Mesodermal cell (in vitro differentiated cells): ENCODE results near the gene PSMD4.

Experiments used
- H3K27ac ChIP-seq: 2 replicates; pipeline ENCODE4 v1.7.0; 2013; ENCODE audit warnings: mild to moderate bottlenecking, low read depth, low read length, moderate library complexity; ENCODE audit not compliant: severe bottlenecking
- H3K36me3 ChIP-seq: 2 replicates; pipeline ENCODE4 v1.7.1; 2013; ENCODE audit warnings: mild to moderate bottlenecking, low read length, moderate library complexity; ENCODE audit not compliant: control insufficient read depth, insufficient read depth
- H3K4me1 ChIP-seq: one replicate; pipeline ENCODE4 v1.7.1; 2013; ENCODE audit warnings: mild to moderate bottlenecking, low read length; ENCODE audit not compliant: insufficient read depth, control insufficient read depth, poor library complexity, severe bottlenecking
- H3K4me3 ChIP-seq: 2 replicates; pipeline ENCODE4 v1.7.0; 2013; ENCODE audit warnings: low read length, control low read depth, mild to moderate bottlenecking; ENCODE audit not compliant: insufficient read depth, poor library complexity, severe bottlenecking; ENCODE audit errors: extremely low read depth
- H3K9me3 ChIP-seq: 2 replicates; pipeline ENCODE4 v1.7.1; 2013; ENCODE audit warnings: mild to moderate bottlenecking, low read length, moderate library complexity; ENCODE audit not compliant: control insufficient read depth
- WGBS, 2 experiments: methylation state at CpG; one replicate each; pipeline ENCODE4 v1.1.5; 2013; ENCODE audit warnings: missing lambda C conversion rate in 2 of 2; ENCODE audit not compliant: insufficient coverage in 2 of 2; 5-methylcytosine and 5-hydroxymethylcytosine counted together

Gene PSMD4

DNA sequence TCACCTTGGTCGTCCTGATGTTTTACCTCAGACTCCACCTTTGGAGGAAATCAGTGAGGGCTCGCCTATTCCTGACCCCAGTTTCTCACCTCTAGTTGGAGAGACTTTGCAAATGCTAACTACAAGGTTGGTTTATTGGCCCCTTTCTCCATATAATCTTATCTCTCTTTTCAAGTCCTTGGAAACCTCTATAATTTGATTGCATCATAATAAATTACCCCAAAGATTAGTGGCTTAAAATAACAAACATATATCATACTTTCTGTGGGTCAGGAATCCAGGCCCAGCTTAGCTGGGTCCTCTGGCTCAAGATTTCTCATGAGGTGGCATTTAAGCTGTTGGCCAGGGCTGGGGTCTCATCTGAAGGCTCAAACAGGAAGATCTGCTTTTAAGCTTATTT is 12.1 kb upstream of the PSMD4 start:
- 100% methylated on average over 2 of the region's 2 CpGs; no CpG with 5 or more reads in 1 of the 2 experiments for WGBS, 2 experiments
- H3K36me3 ChIP-seq, result peaks cover 97% of the 10 kb centered on the region
- H3K4me3 ChIP-seq, result no peak overlapping the region
- no peak overlapping the region for H3K27ac ChIP-seq
- H3K4me1 ChIP-seq, result no peaks in the 10 kb centered on the region
- H3K9me3 ChIP-seq, result no peaks in the 10 kb centered on the region

DNA sequence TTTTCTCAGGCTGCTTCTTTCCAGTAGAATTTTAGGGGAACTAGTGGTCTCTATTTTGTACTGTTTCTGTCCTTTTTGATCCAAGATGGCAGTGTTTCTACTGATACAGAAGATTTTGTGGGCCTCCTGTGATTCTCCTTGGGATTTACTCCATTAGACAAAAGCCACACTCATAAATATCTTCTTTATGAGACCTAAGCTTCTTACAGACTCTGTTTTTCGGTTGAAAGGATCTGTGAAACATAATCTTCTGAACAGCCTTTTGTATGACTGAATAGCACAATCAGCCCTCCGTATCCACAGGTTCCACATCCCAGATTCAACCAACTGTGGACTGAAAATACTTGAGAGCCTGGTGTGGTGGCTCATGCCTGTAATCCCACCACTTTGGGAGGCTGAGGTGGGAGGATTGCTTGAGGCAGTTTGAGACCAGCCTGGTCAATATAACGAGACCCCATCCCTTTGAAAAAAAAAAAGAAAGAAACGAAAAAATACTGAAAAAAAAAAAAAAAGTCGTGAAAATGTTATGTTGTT is 10.8 kb upstream of the PSMD4 start:
- H3K36me3 ChIP-seq, result peaks cover 97% of the 10 kb centered on the region
- H3K9me3 ChIP-seq, result no peaks in the 10 kb centered on the region
- WGBS, 2 experiments, result 80 to 100% methylated on average over 1 to 2 of the region's 5 CpGs
- no peaks in the 10 kb centered on the region for H3K4me1 ChIP-seq
- no peak overlapping the region for H3K4me3 ChIP-seq
- no peak overlapping the region for H3K27ac ChIP-seq

DNA sequence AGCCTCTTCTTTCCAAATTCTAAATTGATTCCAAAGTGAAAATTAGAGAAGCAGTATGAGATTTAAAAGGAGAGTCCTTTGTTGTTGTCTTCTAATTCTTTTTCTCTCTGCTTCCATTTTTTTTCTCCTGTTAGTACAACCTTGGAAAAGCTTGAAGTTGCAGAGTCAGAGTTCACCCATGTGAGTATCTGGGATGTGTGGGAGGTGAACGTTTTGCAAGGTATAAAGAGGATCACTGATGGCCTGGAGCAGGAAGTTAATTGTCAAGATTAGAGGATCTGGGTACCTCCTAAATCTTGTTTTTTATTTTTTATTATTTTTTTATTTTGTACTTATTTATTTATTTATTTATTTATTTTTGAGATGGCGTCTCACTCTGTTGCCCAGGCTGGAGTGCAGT is 7.7 kb upstream of the PSMD4 start:
- Histone ChIP-seq H3K27ac (no peak overlapping the region), H3K9me3 (no peaks in the 10 kb centered on the region), H3K4me3 (no peak overlapping the region), H3K4me1 (no peaks in the 10 kb centered on the region), H3K36me3 (peaks cover 88% of the 10 kb centered on the region)
- WGBS, 2 experiments, result 95 to 100% methylated on average over 1 to 2 of the region's 2 CpGs

DNA sequence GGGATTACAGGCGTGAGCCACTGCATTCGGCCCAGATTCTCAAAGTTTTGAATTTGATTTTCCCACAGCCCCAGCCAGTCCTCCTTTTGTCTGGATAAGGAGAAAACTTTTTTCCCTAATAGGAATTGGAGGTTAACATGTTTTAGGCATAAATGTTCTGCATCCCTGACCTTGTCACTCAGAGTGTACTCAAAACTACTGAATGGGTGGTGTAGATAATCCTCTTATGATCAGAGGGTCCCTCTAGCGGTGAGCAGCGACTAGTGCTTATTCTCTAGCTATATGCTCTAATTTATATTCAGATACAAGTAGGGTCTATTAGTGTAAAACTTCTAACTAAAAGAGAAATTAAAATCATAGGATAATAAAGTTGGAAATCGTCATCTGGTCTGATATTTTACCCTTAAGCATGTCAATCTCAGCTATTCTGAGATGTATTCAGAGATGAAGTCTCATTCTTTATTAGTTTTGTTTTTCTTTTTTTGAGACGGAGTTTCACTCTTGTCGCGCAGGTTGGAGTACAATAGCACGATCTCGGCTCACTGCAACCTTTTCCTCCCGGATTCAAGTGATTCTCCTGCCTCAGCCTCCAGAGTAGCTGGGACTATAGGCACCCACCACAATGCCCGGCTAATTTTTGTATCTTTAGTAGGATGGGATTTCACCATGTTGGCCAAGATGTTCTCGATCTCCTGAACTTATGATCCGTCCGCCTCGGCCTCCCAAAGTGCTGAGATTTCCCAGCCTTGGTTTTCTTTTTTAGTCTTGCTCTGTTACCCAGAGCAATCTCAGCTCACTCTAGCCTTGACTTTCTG is 2.7 kb upstream of the PSMD4 start:
- Histone ChIP-seq H3K4me3 (no peak overlapping the region), H3K9me3 (no peaks in the 10 kb centered on the region), H3K4me1 (no peaks in the 10 kb centered on the region), H3K27ac (no peak overlapping the region), H3K36me3 (peaks cover 37% of the 10 kb centered on the region)
- WGBS, 2 experiments, result 85 to 89% methylated on average over 10 to 11 of the region's 16 CpGs

DNA sequence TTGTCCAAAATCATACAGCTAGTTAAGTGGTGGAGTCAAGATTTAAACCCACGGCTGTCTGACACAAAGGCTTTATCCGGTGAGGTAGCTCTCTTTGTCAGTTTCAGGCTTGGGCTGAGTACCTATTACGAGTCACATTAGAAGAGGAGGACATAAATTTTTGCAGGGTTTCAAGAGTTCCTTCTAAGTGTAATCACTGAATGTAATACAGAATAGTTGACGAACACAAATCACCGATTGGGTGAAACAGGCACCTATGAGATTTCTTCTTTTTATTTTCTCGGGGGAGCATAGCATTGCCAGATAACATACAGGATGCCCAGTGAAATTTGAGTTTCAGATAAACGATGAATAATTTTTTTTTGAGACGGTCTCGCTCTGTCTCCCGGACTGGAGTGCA is 847 bp downstream of the PSMD4 start:
- WGBS, 2 experiments, result 60 to 64% methylated on average over 10 of the region's 10 CpGs
- Histone ChIP-seq H3K9me3 (no peaks in the 10 kb centered on the region), H3K4me1 (no peaks in the 10 kb centered on the region), H3K27ac (peak overlapping the region; percentile 93), H3K4me3 (peak overlapping the region; percentile 74), H3K36me3 (peaks cover 15% of the 10 kb centered on the region)

DNA sequence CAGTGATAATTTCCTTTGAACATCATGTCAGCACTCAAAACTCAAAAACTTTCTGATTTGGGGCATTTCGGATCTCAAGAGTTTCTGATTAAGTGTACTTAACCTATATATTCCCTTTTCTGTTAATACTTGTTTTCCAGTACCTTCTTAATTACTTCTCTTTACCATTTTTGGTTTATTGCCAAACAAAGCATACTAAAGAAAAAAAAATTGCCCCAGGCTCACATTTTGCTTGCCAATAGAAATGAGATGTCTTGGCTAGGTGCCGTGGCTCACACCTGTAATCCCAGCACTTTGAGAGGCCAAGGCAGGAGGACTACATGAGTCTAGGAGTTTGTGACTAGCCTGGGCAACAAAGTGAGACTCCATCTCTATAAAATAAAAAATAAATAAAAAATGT is 4.8 kb downstream of the PSMD4 start:
- no peak overlapping the region for H3K4me3 ChIP-seq
- H3K36me3 ChIP-seq, result peaks cover 45% of the 10 kb centered on the region
- 100% methylated on average over 1 of the region's 2 CpGs for WGBS, 2 experiments
- H3K9me3 ChIP-seq, result no peaks in the 10 kb centered on the region
- no peak overlapping the region for H3K27ac ChIP-seq
- no peaks in the 10 kb centered on the region for H3K4me1 ChIP-seq

DNA sequence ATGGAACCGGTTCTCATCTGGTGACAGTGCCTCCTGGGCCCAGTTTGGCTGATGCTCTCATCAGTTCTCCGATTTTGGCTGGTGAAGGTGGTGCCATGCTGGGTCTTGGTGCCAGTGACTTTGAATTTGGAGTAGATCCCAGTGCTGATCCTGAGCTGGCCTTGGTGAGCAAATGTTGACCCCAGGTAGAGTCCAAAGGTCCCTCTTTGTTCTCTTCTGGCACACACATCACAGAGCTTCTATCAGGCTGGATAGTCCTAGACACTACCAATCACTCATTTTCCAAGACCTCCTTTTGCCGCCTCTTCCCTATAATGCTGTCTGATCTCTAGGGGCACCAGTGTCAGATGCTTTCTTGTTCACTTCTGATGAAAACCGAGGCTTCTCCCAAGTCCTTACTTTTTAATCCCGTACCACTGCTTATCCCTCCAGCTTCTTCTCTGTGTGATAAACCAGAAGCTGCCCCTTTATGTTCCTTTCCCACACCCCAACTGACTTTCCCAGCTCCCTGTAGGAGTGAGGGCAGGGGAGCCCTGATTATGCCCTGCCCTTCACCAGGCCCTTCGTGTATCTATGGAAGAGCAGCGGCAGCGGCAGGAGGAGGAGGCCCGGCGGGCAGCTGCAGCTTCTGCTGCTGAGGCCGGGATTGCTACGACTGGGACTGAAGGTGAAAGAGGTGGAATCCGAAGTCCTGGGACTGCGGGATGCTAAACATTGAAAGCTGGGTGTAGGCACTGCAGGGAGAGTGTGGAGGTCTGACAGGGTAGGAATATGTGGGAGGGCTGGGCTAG is 11.1 kb downstream of the PSMD4 start:
- WGBS, 2 experiments, result 87 to 90% methylated on average over 11 to 13 of the region's 14 CpGs
- no peak overlapping the region for H3K27ac ChIP-seq
- no peaks in the 10 kb centered on the region for H3K9me3 ChIP-seq
- no peaks in the 10 kb centered on the region for H3K4me1 ChIP-seq
- H3K36me3 ChIP-seq, result peaks cover 76% of the 10 kb centered on the region
- H3K4me3 ChIP-seq, result no peak overlapping the region

DNA sequence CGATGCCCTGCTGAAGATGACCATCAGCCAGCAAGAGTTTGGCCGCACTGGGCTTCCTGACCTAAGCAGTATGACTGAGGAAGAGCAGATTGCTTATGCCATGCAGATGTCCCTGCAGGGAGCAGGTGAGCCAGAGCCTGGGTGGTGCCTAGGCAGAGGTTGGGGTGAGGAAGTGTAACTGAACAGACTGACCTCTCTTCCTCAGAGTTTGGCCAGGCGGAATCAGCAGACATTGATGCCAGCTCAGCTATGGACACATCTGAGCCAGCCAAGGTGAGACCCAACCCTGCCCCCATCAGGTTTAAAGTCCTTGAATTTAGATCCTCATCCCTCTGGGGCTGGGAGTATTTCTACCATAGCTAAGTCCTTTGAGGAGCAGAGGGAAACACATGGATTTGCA is 11.8 kb downstream of the PSMD4 start:
- H3K9me3 ChIP-seq, result no peaks in the 10 kb centered on the region
- no peaks in the 10 kb centered on the region for H3K4me1 ChIP-seq
- no peak overlapping the region for H3K27ac ChIP-seq
- H3K36me3 ChIP-seq, result peaks cover 77% of the 10 kb centered on the region
- WGBS, 2 experiments, result 81 to 100% methylated on average over 2 to 3 of the region's 3 CpGs
- H3K4me3 ChIP-seq, result no peak overlapping the region

DNA sequence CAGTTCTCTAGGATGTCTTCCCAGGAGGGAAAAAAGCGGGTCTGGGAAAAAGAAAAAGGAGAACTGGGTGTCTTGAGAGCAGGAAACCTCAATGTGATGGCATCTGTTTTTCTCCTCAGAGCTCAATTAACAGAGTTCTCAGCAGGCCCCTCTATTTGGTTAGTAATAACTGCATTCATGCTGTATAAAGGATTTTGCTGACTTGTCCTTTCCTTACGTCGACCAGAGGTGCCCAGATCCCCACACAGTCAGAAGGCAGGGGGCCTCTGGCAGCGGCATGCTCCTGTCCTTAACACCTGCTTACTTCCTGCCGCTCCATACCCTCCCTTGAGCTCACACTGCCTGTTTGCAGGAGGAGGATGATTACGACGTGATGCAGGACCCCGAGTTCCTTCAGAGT is 12.3 kb downstream of the PSMD4 start:
- H3K9me3 ChIP-seq, result no peaks in the 10 kb centered on the region
- H3K27ac ChIP-seq, result no peak overlapping the region
- H3K4me3 ChIP-seq, result no peak overlapping the region
- no peaks in the 10 kb centered on the region for H3K4me1 ChIP-seq
- H3K36me3 ChIP-seq, result peaks cover 72% of the 10 kb centered on the region
- WGBS, 2 experiments, result 81 to 86% methylated on average over 7 of the region's 8 CpGs

DNA sequence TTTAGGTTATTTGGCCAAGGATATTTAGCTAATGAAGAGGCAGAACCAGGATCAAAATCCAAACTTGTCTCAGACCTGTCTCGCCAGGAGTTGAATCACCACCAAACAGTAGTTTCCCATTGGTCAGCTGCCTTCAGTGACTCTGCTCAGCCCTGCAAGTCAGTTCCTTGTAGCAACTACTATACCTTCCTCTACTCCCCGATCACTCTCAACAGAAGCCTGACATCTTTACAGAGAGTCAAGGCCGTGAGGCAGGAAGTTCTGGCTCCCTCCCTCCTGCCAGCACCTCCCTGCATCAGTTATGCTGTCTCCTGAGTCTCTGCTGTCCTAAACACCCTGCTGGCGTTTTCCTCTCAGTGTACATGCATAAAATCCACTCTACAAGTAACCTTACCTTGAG is 13.2 kb downstream of the PSMD4 start:
- WGBS, 2 experiments, result 90% methylated on average over 4 of the region's 4 CpGs
- H3K4me3 ChIP-seq, result no peak overlapping the region
- no peaks in the 10 kb centered on the region for H3K4me1 ChIP-seq
- H3K36me3 ChIP-seq, result peaks cover 67% of the 10 kb centered on the region
- H3K9me3 ChIP-seq, result no peaks in the 10 kb centered on the region
- no peak overlapping the region for H3K27ac ChIP-seq
